ENCODE measurements around the gene NFIA.

Gene NFIA

DNA sequence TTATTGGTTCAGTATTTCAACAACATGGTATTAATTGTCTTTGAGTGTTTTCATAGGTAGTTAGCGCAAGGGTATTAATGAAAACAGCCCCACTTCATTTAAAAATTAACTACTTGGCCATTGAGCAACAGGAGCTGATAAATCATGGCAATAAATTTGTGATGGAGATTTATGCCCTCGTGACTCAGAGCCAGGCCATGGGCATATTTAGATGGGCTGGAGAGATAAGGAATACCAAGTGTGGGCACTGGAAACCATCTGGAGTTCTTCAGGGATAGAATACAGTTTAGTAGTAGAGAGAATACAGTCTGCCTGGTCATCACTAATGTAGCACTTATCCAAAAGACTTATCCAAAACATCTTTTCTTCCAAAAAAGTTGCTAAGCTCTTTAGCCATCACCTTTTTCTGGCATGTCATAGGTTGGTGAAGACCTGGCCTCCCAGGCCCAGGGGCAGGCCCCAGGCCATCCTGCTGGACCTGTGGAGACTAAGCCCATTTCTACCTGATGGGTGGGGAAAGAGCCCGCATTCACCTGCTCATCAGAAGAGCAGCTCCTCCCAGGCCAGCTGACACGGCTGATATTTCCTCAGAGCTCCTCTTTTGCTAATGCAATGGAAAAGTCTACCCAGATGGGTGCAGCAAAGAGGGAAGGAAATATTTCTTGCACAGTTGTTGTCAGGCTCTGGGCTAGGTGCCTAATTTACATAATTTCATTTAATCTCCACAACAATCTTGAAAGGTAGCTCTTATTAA lies 404.6 kb downstream of the NFIA start:
- TF ChIP-seq, protein P1, sequence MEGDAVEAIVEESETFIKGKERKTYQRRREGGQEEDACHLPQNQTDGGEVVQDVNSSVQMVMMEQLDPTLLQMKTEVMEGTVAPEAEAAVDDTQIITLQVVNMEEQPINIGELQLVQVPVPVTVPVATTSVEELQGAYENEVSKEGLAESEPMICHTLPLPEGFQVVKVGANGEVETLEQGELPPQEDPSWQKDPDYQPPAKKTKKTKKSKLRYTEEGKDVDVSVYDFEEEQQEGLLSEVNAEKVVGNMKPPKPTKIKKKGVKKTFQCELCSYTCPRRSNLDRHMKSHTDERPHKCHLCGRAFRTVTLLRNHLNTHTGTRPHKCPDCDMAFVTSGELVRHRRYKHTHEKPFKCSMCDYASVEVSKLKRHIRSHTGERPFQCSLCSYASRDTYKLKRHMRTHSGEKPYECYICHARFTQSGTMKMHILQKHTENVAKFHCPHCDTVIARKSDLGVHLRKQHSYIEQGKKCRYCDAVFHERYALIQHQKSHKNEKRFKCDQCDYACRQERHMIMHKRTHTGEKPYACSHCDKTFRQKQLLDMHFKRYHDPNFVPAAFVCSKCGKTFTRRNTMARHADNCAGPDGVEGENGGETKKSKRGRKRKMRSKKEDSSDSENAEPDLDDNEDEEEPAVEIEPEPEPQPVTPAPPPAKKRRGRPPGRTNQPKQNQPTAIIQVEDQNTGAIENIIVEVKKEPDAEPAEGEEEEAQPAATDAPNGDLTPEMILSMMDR (IDR thresholded peaks at IDR 0.05; ENCODE audit: control insufficient read depth, insufficient read depth, low read depth, low read length, missing control alignments), result no peak
- DNase-seq (ENCODE audit: low read depth), result no peak

DNA sequence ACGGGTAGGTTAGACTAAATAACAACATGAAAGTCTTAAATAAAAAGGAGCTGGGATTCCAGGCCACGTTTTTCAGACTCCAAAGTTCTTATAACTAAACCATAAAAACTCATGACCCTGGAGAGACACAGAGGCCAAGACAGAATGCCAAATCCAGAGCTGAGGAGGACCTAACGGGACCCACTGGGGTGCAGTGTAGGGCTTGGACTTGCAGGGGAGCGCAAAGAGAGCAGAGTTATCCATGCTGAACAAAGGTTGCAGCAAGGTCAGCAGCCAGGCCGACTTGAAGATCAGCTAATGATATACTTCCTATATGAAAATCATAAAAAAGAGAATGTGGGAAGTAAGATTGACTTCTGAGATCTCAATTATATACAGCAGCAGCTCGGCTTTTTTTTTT lies 405.4 kb downstream of the NFIA start:
- DNase-seq (ENCODE audit: low read depth), result no peak
- no peak overlapping the region for H3K4me3 ChIP-seq (ENCODE audit: control insufficient read depth, low read depth, low read length)
- TF ChIP-seq, protein P1 (IDR thresholded peaks at IDR 0.05; ENCODE audit: control insufficient read depth, insufficient read depth, low read depth, low read length, missing control alignments), result no peak

More for the DNA sequence above, 404.6 kb downstream of the NFIA start:
- H3K4me3 ChIP-seq (ENCODE audit: control insufficient read depth, low read depth, low read length), result no peak overlapping the region

DNA sequence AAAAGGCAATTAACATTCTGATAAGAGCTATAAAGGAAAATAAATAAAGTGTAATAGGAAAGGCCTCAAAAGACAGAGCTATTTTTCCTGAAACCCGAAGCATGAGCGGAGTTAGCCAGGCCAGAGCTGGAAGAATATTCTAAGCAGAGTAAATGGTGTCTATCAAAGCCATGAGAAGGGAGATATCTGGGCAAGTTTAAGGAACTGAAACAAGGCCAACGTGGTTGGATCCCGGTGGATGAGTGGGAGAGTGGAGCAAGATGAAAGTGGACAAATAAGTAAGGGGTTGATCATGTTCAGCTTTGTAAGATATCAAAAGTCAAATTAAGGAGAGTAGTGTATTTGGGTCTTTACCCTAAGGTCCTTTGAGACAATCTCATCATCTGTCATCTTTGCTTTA lies 408.6 kb downstream of the NFIA start:
- H3K4me3 ChIP-seq (ENCODE audit: control insufficient read depth, low read depth, low read length), result no peak overlapping the region
- TF ChIP-seq, protein P1 (IDR thresholded peaks at IDR 0.05; ENCODE audit: control insufficient read depth, insufficient read depth, low read depth, low read length, missing control alignments), result no peak
- no peak for DNase-seq (ENCODE audit: low read depth)

DNA sequence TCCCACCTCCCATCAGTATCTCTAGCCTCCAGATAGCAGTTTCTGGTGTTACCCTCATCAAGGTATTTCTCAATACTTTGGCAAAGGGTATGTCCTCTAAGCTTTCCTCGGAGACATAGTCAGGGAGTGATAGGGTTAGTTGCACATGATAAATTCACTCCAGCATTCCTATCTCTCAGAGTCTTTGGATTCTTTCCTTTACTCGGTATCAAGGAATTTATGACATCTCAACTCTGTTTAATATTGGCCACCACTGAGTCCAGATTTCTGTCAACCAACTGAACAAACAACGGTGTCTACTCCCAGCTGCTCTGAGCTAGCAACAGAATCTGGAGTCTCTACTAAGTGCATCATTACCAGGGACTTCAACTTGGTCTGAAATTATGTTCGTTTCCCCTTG lies 409.1 kb downstream of the NFIA start:
- H3K4me3 ChIP-seq (ENCODE audit: control insufficient read depth, low read depth, low read length), result no peak overlapping the region
- DNase-seq (ENCODE audit: low read depth), result no peak
- TF ChIP-seq, protein P1 (IDR thresholded peaks at IDR 0.05; ENCODE audit: control insufficient read depth, insufficient read depth, low read depth, low read length, missing control alignments), result no peak

DNA sequence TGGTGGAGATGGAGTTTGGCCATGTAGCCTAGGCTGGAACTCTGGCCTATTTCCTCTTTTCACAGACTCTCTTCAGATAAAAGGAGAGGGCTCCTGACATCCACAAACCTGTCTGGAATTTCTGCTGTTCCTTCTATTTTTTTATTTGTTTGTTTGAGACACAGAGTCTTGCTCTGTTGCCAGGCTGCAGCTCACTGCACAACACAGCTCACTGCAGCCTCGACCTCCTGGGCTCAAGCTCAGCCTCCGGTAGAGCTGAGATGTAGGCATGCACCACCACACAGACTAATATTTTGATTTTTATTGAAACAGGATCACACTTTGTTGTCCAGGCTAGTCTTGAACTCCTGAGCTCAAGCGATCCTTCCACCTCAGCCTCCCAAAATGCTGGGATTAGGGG lies 411.6 kb downstream of the NFIA start:
- TF ChIP-seq, protein P1 (IDR thresholded peaks at IDR 0.05; ENCODE audit: control insufficient read depth, insufficient read depth, low read depth, low read length, missing control alignments), result no peak
- DNase-seq (ENCODE audit: low read depth), result no peak
- H3K4me3 ChIP-seq (ENCODE audit: control insufficient read depth, low read depth, low read length), result no peak overlapping the region

DNA sequence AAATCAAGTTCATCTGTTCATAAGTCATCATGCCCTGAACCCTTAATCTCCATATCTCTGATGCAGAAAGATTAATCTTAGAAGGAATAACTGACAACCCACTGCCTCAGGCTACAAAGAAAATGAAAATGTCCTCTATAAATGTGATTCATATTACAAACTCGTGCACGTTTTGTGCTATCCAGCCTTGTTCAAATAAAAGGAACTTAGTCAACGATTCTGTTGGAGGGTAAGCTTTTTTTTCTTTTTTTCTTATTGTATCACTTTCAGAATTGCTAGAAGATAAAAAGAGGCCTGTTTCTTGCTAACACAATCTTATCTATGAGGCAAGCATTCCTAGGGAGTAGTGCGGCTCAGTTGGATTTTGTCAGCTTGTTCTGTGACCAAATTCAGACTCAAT lies 414.1 kb downstream of the NFIA start:
- peak; percentile 50 for DNase-seq (ENCODE audit: low read depth)
- TF ChIP-seq, protein P1 (IDR thresholded peaks at IDR 0.05; ENCODE audit: control insufficient read depth, insufficient read depth, low read depth, low read length, missing control alignments), result no peak
- no peak overlapping the region for H3K4me3 ChIP-seq (ENCODE audit: control insufficient read depth, low read depth, low read length)
